ENCODE measurements around the gene TMEM250. TPM values are rescaled to one million over a fixed set of nuclear protein-coding genes. Genes with fewer than 3 reads are reported as not detected.

TMEM250 gene
- total RNA-seq, 1 donor from 2014 or later, result 33.6 TPM

GRCh38 chr9:136093995-136094881 is 24.4 kb downstream of the TMEM250 start:
- peak; percentile 49 for DNase-seq (ENCODE audit: low spot score)
- H3K36me3 Mint-ChIP-seq (ENCODE audit: low read depth, unreplicated experiment), result no peaks in the 10 kb centered on the region
- peaks cover 3% of the 10 kb centered on the region for H3K4me1 Mint-ChIP-seq (ENCODE audit: unreplicated experiment)
- no peaks in the 10 kb centered on the region for H3K9me3 Mint-ChIP-seq (ENCODE audit: unreplicated experiment)
- no peak overlapping the region for H3K27ac Mint-ChIP-seq (ENCODE audit: unreplicated experiment)
- no peak for TF ChIP-seq CTCF (IDR thresholded peaks at IDR 0.05; ENCODE audit: unreplicated experiment)
- H3K27me3 Mint-ChIP-seq (ENCODE audit: unreplicated experiment), result peaks cover 10% of the 10 kb centered on the region
- H3K4me3 Mint-ChIP-seq (ENCODE audit: unreplicated experiment), result peak overlapping the region; percentile 77

GRCh38 chr9:136093346-136093986 is 25.2 kb downstream of the TMEM250 start:
- peak overlapping the region; percentile 88 for H3K4me3 Mint-ChIP-seq (ENCODE audit: unreplicated experiment)
- no peak overlapping the region for H3K27ac Mint-ChIP-seq (ENCODE audit: unreplicated experiment)
- TF ChIP-seq CTCF (IDR thresholded peaks at IDR 0.05; ENCODE audit: unreplicated experiment), result no peak
- no peak for DNase-seq (ENCODE audit: low spot score)
- H3K9me3 Mint-ChIP-seq (ENCODE audit: unreplicated experiment), result no peaks in the 10 kb centered on the region
- H3K27me3 Mint-ChIP-seq (ENCODE audit: unreplicated experiment), result peaks cover 10% of the 10 kb centered on the region
- no peaks in the 10 kb centered on the region for H3K4me1 Mint-ChIP-seq (ENCODE audit: unreplicated experiment)
- no peaks in the 10 kb centered on the region for H3K36me3 Mint-ChIP-seq (ENCODE audit: low read depth, unreplicated experiment)

- Mint-ChIP-seq H3K27me3 (ENCODE audit: unreplicated experiment) (peaks cover 10% of the 10 kb centered on the region), H3K27ac (ENCODE audit: unreplicated experiment) (no peak overlapping the region)
Measured at GRCh38 chr9:136092741-136093140, 25.9 kb downstream of the TMEM250 start.

GRCh38 chr9:136092353-136092650 is 26.4 kb downstream of the TMEM250 start:
- TF ChIP-seq CTCF (IDR thresholded peaks at IDR 0.05; ENCODE audit: unreplicated experiment), result no peak
- no peak for DNase-seq (ENCODE audit: low spot score)
- H3K4me1 Mint-ChIP-seq (ENCODE audit: unreplicated experiment), result no peaks in the 10 kb centered on the region
- no peaks in the 10 kb centered on the region for H3K9me3 Mint-ChIP-seq (ENCODE audit: unreplicated experiment)
- H3K27ac Mint-ChIP-seq (ENCODE audit: unreplicated experiment), result no peak overlapping the region
- no peak overlapping the region for H3K4me3 Mint-ChIP-seq (ENCODE audit: unreplicated experiment)
- H3K27me3 Mint-ChIP-seq (ENCODE audit: unreplicated experiment), result peaks cover 10% of the 10 kb centered on the region
- no peaks in the 10 kb centered on the region for H3K36me3 Mint-ChIP-seq (ENCODE audit: low read depth, unreplicated experiment)

More at GRCh38 chr9:136092741-136093140, 25.9 kb downstream of the TMEM250 start:
- no peak for DNase-seq (ENCODE audit: low spot score)
- Mint-ChIP-seq H3K4me3 (ENCODE audit: unreplicated experiment) (peak overlapping the region; percentile 88), H3K9me3 (ENCODE audit: unreplicated experiment) (no peaks in the 10 kb centered on the region), H3K36me3 (ENCODE audit: low read depth, unreplicated experiment) (no peaks in the 10 kb centered on the region), H3K4me1 (ENCODE audit: unreplicated experiment) (no peaks in the 10 kb centered on the region)
- TF ChIP-seq CTCF (IDR thresholded peaks at IDR 0.05; ENCODE audit: unreplicated experiment), result no peak
